Neuronal stem cell (in vitro differentiated cells): ENCODE data around the gene SLC6A7.

Experiments
- DNase-seq: peaks from one replicate; pipeline ENCODE4 v3.0.0-alpha.2; 2013; ENCODE audit warnings: low spot score
- H2AFZ ChIP-seq: one replicate; pipeline ENCODE4 v1.6.1; 2013; ENCODE audit warnings: mild to moderate bottlenecking, low read length, inconsistent platforms
- H2AK5ac ChIP-seq: 2 replicates; pipeline ENCODE4 v1.6.1; 2013; ENCODE audit warnings: low read depth, mild to moderate bottlenecking, inconsistent platforms, low read length, moderate library complexity, mixed read lengths
- H2BK120ac ChIP-seq: 2 replicates; pipeline ENCODE4 v1.6.1; 2013; ENCODE audit warnings: low read depth, mild to moderate bottlenecking, inconsistent platforms, low read length, moderate library complexity, mixed read lengths
- H2BK12ac ChIP-seq: one replicate; pipeline ENCODE4 v1.6.1; 2013; ENCODE audit warnings: low read length, inconsistent platforms
- H2BK15ac ChIP-seq: 2 replicates; pipeline ENCODE4 v1.6.1; 2013; ENCODE audit warnings: mild to moderate bottlenecking, low read length, inconsistent platforms, mixed read lengths
- H2BK5ac ChIP-seq: one replicate; pipeline ENCODE4 v1.6.1; 2013; ENCODE audit warnings: inconsistent platforms, mild to moderate bottlenecking, low read length, moderate library complexity
- H3K14ac ChIP-seq: one replicate; pipeline ENCODE4 v1.6.1; 2013; ENCODE audit warnings: low read length, inconsistent platforms
- H3K18ac ChIP-seq: 2 replicates; pipeline ENCODE4 v1.6.1; 2013; ENCODE audit warnings: low read length, inconsistent platforms
- H3K23ac ChIP-seq: 2 replicates; pipeline ENCODE4 v1.6.1; 2013; ENCODE audit warnings: low read depth, mild to moderate bottlenecking, mixed read lengths, low read length, inconsistent platforms; ENCODE audit not compliant: poor library complexity
- H3K27ac ChIP-seq: replicated peaks from 3 replicates; pipeline ENCODE4 v1.5.1; 2013; ENCODE audit warnings: low read length, inconsistent platforms
- H3K27me3 ChIP-seq, 3 experiments: 2 replicates each; pipeline ENCODE4 v1.6.1; 2013; ENCODE audit warnings: low read length in 3 of 3, mild to moderate bottlenecking in 2 of 3, inconsistent platforms in 1 of 3, low read depth in 1 of 3, mixed read lengths in 1 of 3, moderate library complexity in 1 of 3; ENCODE audit not compliant: control insufficient read depth in 3 of 3, insufficient read depth in 3 of 3
- H3K36me3 ChIP-seq, 2 donors: replicated peaks in 1 of 2; 2 replicates each; pipeline ENCODE4 v1.6.1; 2013; ENCODE audit warnings: low read length in 2 of 2; ENCODE audit not compliant: control insufficient read depth in 2 of 2, insufficient read depth in 2 of 2
- H3K4ac ChIP-seq: 2 replicates; pipeline ENCODE4 v1.6.1; 2013; ENCODE audit warnings: inconsistent platforms, mild to moderate bottlenecking, low read length, moderate library complexity
- H3K4me1 ChIP-seq, 2 donors: 1 replicate in 1 of 2; 2 replicates in 1 of 2; pipeline ENCODE4 v1.6.1; 2013; ENCODE audit warnings: low read length in 2 of 2, low read depth in 1 of 2; ENCODE audit not compliant: control insufficient read depth in 2 of 2, insufficient read depth in 1 of 2
- H3K4me2 ChIP-seq: one replicate; pipeline ENCODE4 v1.6.1; 2013; ENCODE audit warnings: mild to moderate bottlenecking, low read length, inconsistent platforms; ENCODE audit not compliant: insufficient read depth, poor library complexity, severe bottlenecking
- H3K4me3 ChIP-seq, 2 donors: 2 replicates each; pipeline ENCODE4 v1.5.1; 2013; ENCODE audit warnings: low read length in 2 of 2, mild to moderate bottlenecking in 2 of 2, inconsistent platforms in 1 of 2, moderate library complexity in 1 of 2
- H3K79me1 ChIP-seq: one replicate; pipeline ENCODE4 v1.6.1; 2013; ENCODE audit warnings: low read depth, mild to moderate bottlenecking, inconsistent platforms, low read length, moderate library complexity
- H3K9ac ChIP-seq: one replicate; pipeline ENCODE4 v1.6.1; 2013; ENCODE audit warnings: mild to moderate bottlenecking, low read depth, low read length, inconsistent platforms; ENCODE audit not compliant: poor library complexity
- H3K9me3 ChIP-seq, 2 donors: replicated peaks in 1 of 2; 2 replicates each; pipeline versions ENCODE3 to v1.6.1; 2013; ENCODE audit warnings: low read length in 2 of 2, mild to moderate bottlenecking in 2 of 2, inconsistent platforms in 1 of 2, low read depth in 1 of 2, mixed read lengths in 1 of 2, moderate library complexity in 1 of 2; ENCODE audit not compliant: control insufficient read depth in 2 of 2, insufficient read depth in 1 of 2
- H4K8ac ChIP-seq: one replicate; pipeline ENCODE4 v1.6.1; 2013; ENCODE audit warnings: low read depth, mild to moderate bottlenecking, inconsistent platforms, low read length, moderate library complexity
- H4K91ac ChIP-seq: one replicate; pipeline ENCODE4 v1.6.1; 2013; ENCODE audit warnings: low read length, low read depth, mild to moderate bottlenecking, inconsistent platforms; ENCODE audit not compliant: poor library complexity
- WGBS, 2 donors: extraction: QIAGEN DNeasy Blood & Tissue Kit; methylation state at CpG; one replicate each; pipeline ENCODE4 v1.1.7; 2013; ENCODE audit warnings: missing lambda C conversion rate in 2 of 2, mixed read lengths in 1 of 2; ENCODE audit not compliant: insufficient read length in 2 of 2, insufficient replicate concordance in 1 of 2; ENCODE audit errors: extremely low coverage in 2 of 2; 5-methylcytosine and 5-hydroxymethylcytosine counted together

SLC6A7 gene

GRCh38 chr5:150174285-150174684, 15.6 kb upstream of the SLC6A7 start:
- DNase-seq, result no peak
- H3K4me1 ChIP-seq, result peaks cover 1 to 4% of the 10 kb centered on the region in 2 donors
- no peak overlapping the region for H2BK5ac ChIP-seq
- no peak overlapping the region for H2BK15ac ChIP-seq
- no peak overlapping the region for H3K9ac ChIP-seq
- no peaks in the 10 kb centered on the region for H3K36me3 ChIP-seq
- H3K18ac ChIP-seq, result no peak overlapping the region
- no peak overlapping the region for H2AFZ ChIP-seq
- no CpG with 5 or more reads among the region's 6 CpGs for WGBS, 2 donors
- H2BK120ac ChIP-seq, result no peak overlapping the region
- H3K9me3 ChIP-seq, result no peaks in the 10 kb centered on the region
- H3K27me3 ChIP-seq, result peaks cover 0 to 31% (median 11%) of the 10 kb centered on the region in 3 experiments
- H3K4me2 ChIP-seq, result no peak overlapping the region
- H4K8ac ChIP-seq, result no peak overlapping the region
- H3K4me3 ChIP-seq, result no peak overlapping the region
- H3K14ac ChIP-seq, result no peak overlapping the region
- H3K23ac ChIP-seq, result no peak overlapping the region
- H3K79me1 ChIP-seq, result no peaks in the 10 kb centered on the region
- H2BK12ac ChIP-seq, result no peak overlapping the region
- H4K91ac ChIP-seq, result no peak overlapping the region
- no peak overlapping the region for H3K27ac ChIP-seq
- no peak overlapping the region for H3K4ac ChIP-seq
- no peak overlapping the region for H2AK5ac ChIP-seq

- no peak overlapping the region for H2AK5ac ChIP-seq
- H3K27ac ChIP-seq, result no peak overlapping the region
- no peak overlapping the region for H3K14ac ChIP-seq
- H2BK120ac ChIP-seq, result no peak overlapping the region
- H2BK12ac ChIP-seq, result no peak overlapping the region
- no peak overlapping the region for H3K4ac ChIP-seq
- no CpG with 5 or more reads among the region's 1 CpG for WGBS, 2 donors
- H3K4me2 ChIP-seq, result no peak overlapping the region
- H4K8ac ChIP-seq, result no peak overlapping the region
- no peak overlapping the region for H2BK5ac ChIP-seq
- H4K91ac ChIP-seq, result no peak overlapping the region
- no peaks in the 10 kb centered on the region for H3K9me3 ChIP-seq
- H2AFZ ChIP-seq, result peak overlapping the region; percentile 17
- no peaks in the 10 kb centered on the region for H3K79me1 ChIP-seq
- peaks cover 0 to 23% (median 5%) of the 10 kb centered on the region in 3 experiments for H3K27me3 ChIP-seq
- H3K36me3 ChIP-seq, result no peaks in the 10 kb centered on the region
- H3K9ac ChIP-seq, result no peak overlapping the region
- peaks cover 1 to 4% of the 10 kb centered on the region in 2 donors for H3K4me1 ChIP-seq
- DNase-seq, result no peak
- no peak overlapping the region for H3K18ac ChIP-seq
- H3K23ac ChIP-seq, result no peak overlapping the region
- H2BK15ac ChIP-seq, result no peak overlapping the region
- no peak overlapping the region for H3K4me3 ChIP-seq
These were observed 14.8 kb upstream of the SLC6A7 start for GRCh38 chr5:150175076-150175475.

- Histone ChIP-seq H3K9me3 (no peaks in the 10 kb centered on the region), H3K23ac (no peak overlapping the region), H3K27ac (no peak overlapping the region), H3K4me1 (peaks cover 1 to 4% of the 10 kb centered on the region in 2 donors), H3K18ac (no peak overlapping the region), H2BK12ac (no peak overlapping the region), H2BK5ac (no peak overlapping the region), H2BK15ac (no peak overlapping the region), H2AK5ac (no peak overlapping the region), H3K4ac (no peak overlapping the region), H3K36me3 (no peaks in the 10 kb centered on the region), H3K14ac (no peak overlapping the region), H3K4me3 (no peak overlapping the region), H3K27me3 (peaks cover 0 to 19% (median 3%) of the 10 kb centered on the region in 3 experiments), H4K91ac (no peak overlapping the region), H4K8ac (no peak overlapping the region), H3K9ac (no peak overlapping the region), H3K4me2 (no peak overlapping the region), H2AFZ (peak overlapping the region; percentile 17), H2BK120ac (no peak overlapping the region), H3K79me1 (no peaks in the 10 kb centered on the region)
- no peak for DNase-seq
- no CpG with 5 or more reads among the region's 5 CpGs for WGBS, 2 donors
These were observed 14.3 kb upstream of the SLC6A7 start for GRCh38 chr5:150175536-150175935.

GRCh38 chr5:150176745-150177477, 13.0 kb upstream of the SLC6A7 start:
- Histone ChIP-seq H2BK12ac (no peak overlapping the region), H2BK120ac (no peak overlapping the region), H3K9me3 (no peaks in the 10 kb centered on the region), H3K4me1 (peaks cover 1 to 4% of the 10 kb centered on the region in 2 donors), H3K36me3 (no peaks in the 10 kb centered on the region), H3K18ac (no peak overlapping the region), H2BK15ac (no peak overlapping the region), H2BK5ac (no peak overlapping the region), H3K27ac (no peak overlapping the region), H3K4me3 (no peak overlapping the region), H4K91ac (no peak overlapping the region), H3K14ac (no peak overlapping the region), H3K27me3 (peaks cover 0 to 19% (median 0%) of the 10 kb centered on the region in 3 experiments), H3K79me1 (no peaks in the 10 kb centered on the region), H3K4ac (no peak overlapping the region), H3K9ac (no peak overlapping the region), H2AK5ac (no peak overlapping the region), H3K23ac (no peak overlapping the region), H3K4me2 (no peak overlapping the region), H2AFZ (no peak overlapping the region), H4K8ac (no peak overlapping the region)
- WGBS, 2 donors, result no CpG with 5 or more reads among the region's 8 CpGs
- DNase-seq, result no peak
